Erythroblast (primary cell): ENCODE measurements around the gene SSBP3.

Experiments
- GATA1 ChIP-seq: IDR thresholded peaks from 2 replicates; pipeline ENCODE4 v1.6.1; 2011; ENCODE audit warnings: low read depth, mild to moderate bottlenecking, control low read depth, low read length, moderate library complexity
- POLR2A ChIP-seq: IDR thresholded peaks from 2 replicates; pipeline ENCODE4 v1.6.1; 2011; ENCODE audit warnings: mild to moderate bottlenecking, low read length

DNA sequence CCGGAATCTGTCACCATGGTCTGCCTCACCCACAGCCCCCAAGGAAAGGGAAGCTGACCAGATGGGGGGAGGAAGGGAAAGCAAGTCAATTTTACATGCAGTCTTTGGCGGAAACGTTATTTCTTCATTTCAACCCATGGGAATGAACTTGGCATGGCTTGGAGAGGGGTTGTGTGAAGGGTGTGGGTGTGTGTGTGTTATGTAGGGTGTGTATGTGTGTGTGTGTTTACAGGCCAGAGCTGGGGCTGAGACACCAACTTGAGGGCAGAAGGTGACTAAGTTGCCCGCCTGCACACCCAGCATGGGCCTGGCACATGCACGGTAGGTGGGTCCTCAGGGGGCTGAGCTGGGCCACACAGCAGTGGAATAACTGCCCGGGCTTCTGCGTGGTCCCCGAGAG is 141.1 kb downstream of the SSBP3 start:
- TF ChIP-seq POLR2A (no peak), GATA1 (no peak)
